LHCN-M2 (cell line): ENCODE results near the gene ZNF598. TPM values are rescaled to one million over a fixed set of nuclear protein-coding genes. Genes with fewer than 3 reads are reported as not detected.
"Not testable (repeated sequence)": the region's sequence is repeated elsewhere in the genome, so short reads cannot be mapped to it uniquely, and the experiment has no call there.

Experiments used
- DNase-seq: peaks from one replicate; pipeline ENCODE4 v3.0.0-alpha.2; 2012; ENCODE audit warnings: low read depth
- total RNA-seq: library from RNA; depleted of rRNA; stranded (reverse); fragments of >200 nt; gene quantifications from 2 replicates; pipeline ENCODE4 v1.2.3, GENCODE V29; 2014; rRNA removed

ZNF598 gene
- total RNA-seq, 1 experiment from 2014 or later: 37.2 TPM

- DNase-seq: peak; percentile 62
These were observed 48.7 kb downstream of the ZNF598 start for GRCh38 chr16:1960665-1961630.

- DNase-seq: peak; percentile 88
These were observed 50.2 kb downstream of the ZNF598 start, which contains the start of gene NDUFB10 for GRCh38 chr16:1959269-1960039. TSS of gene NDUFB10 (plus strand) at chr16:1959538. CDS start at chr16:1959625, 87 bp downstream.

- no peak for DNase-seq
These were observed 50.8 kb downstream of the ZNF598 start for GRCh38 chr16:1958715-1959268.

DNA sequence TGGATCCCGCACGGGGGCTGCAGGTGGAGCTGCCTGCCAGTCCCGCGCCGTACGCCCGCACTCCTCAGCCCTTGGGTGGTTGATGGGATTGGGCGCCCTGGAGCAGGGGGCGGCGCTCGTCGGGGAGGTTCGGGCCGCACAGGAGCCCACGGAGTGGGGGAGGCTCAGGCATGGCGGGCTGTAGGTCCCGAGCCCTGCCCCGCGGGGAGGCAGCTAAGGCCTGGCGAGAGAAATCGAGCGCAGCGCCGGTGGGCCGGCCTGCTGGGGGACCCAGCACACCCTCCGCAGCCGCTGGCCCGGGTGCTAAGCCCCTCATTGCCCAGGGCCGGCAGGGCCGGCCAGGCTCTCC, 51.5 kb downstream of the ZNF598 start:
- DNase-seq: not testable (repeated sequence)

GRCh38 chr16:1957434-1958142, 52.0 kb downstream of the ZNF598 start:
- not testable (repeated sequence) for DNase-seq

DNA sequence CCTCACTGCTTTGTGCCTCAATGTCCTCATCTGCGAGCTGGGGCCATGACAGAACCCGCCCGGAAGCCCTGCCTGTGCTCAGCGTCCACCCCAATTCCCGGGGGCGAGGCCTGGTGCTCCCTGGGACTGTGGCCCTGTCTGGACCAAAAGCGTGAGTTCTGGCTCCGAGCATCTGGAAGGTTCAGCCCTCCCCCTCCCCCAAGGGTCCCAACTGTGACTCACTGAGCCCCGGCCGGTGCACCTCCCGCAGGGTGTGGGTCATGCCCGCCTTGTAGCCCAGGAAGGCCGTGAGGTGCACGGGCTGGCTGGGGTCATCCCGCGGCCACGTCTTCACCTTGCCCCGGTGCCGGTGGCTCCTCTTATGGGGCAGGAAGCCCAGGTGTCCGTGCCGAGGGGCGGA, 55.9 kb downstream of the ZNF598 start:
- no peak for DNase-seq

DNA sequence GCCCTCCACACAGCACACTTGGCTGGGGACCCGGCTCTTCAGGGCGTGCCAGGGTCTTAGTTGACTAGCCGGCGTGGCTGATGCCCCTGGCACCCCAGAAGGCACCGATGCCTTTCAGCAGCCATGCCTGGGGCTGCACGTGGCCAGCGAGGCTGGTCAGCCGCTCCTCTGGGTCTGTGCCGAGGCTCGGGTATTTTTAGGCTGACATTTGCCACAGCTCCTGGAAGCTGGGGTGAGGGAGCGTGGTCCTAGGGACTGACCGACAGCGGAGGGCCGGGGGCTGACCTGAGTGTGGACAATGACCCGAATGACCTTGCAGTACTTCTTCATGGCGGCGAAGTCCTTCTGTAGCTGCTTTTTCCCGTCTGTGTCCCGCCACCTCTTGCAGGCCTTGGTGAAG, 59.1 kb downstream of the ZNF598 start:
- DNase-seq: no peak

DNA sequence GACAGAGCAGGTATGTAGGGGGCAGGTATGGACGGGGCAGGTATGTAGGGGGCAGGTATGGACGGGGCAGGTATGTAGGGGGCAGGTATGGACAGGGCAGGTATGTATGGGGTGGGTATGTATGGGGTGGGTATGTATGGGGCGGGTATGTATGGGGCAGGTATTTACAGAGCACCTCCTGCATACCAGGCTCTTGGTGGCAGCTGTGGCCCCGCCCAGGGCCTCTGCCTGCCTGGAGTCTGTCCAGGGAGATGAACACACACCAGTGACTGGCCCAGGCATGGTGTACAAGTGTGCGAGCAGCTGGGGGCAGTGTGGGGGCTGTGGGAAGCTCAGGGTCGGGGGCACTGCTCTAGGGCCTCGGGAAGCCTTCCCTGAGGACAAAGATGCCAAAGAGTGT, 59.6 kb downstream of the ZNF598 start:
- DNase-seq: no peak

GRCh38 chr16:1949507-1949906, 60.1 kb downstream of the ZNF598 start:
- no peak for DNase-seq

Other genes with a start within 250 kb of the ZNF598 start
- 50.9 and 53.5 TPM in 2 replicates for gene NME3, start 238.3 kb downstream of the ZNF598 start, total RNA-seq
- 13.7 and 17.4 TPM in 2 replicates for gene EME2, start 237.0 kb downstream of the ZNF598 start, total RNA-seq
- 132 and 155 TPM in 2 replicates for gene MRPS34, start 236.7 kb downstream of the ZNF598 start, total RNA-seq
- gene SPSB3, start 227.2 kb downstream of the ZNF598 start, total RNA-seq: 24.2 and 27.2 TPM in 2 replicates
- gene NUBP2, start 226.9 kb downstream of the ZNF598 start, total RNA-seq: 145 and 213 TPM in 2 replicates
- not detected in 2 replicates for gene IGFALS, start 216.1 kb downstream of the ZNF598 start, total RNA-seq
- 35.4 and 45.2 TPM in 2 replicates for gene HAGH, start 183.0 kb downstream of the ZNF598 start, total RNA-seq
- 58.8 and 64.9 TPM in 2 replicates for gene FAHD1, start 182.6 kb downstream of the ZNF598 start, total RNA-seq
- not detected in 2 replicates for gene MEIOB, start 137.7 kb downstream of the ZNF598 start, total RNA-seq
- gene HS3ST6, start 91.4 kb downstream of the ZNF598 start, total RNA-seq: not detected in 2 replicates
- 14.2 and 14.4 TPM in 2 replicates for gene MSRB1, start 66.6 kb downstream of the ZNF598 start, total RNA-seq
- gene RPL3L, start 55.1 kb downstream of the ZNF598 start, total RNA-seq: not detected in 2 replicates
- gene NDUFB10, start 50.3 kb downstream of the ZNF598 start, total RNA-seq: 244 and 288 TPM in 2 replicates
- gene RPS2, start 45.0 kb downstream of the ZNF598 start, total RNA-seq: 2,551 and 2,646 TPM in 2 replicates
- not detected in 2 replicates for gene RNF151, start 43.0 kb downstream of the ZNF598 start, total RNA-seq
- gene TBL3, start 37.8 kb downstream of the ZNF598 start, total RNA-seq: 52.1 and 85.4 TPM in 2 replicates
- gene NOXO1, start 28.4 kb downstream of the ZNF598 start, total RNA-seq: 0.23 and 1.3 TPM in 2 replicates
- gene GFER, start 25.6 kb downstream of the ZNF598 start, total RNA-seq: 26.0 and 30.5 TPM in 2 replicates
- 1.1 and 1.6 TPM in 2 replicates for gene SYNGR3, start 19.9 kb downstream of the ZNF598 start, total RNA-seq
- 1.3 TPM in 2 replicates for gene NPW, start 10.0 kb upstream of the ZNF598 start, total RNA-seq
- gene NHERF2, start 17.1 kb upstream of the ZNF598 start, total RNA-seq: 5.5 and 7.3 TPM in 2 replicates
- gene NTHL1, start 38.0 kb upstream of the ZNF598 start, total RNA-seq: 25.5 and 29.0 TPM in 2 replicates
- 49.8 and 52.2 TPM in 2 replicates for gene TSC2, start 38.2 kb upstream of the ZNF598 start, total RNA-seq
- gene PKD1, start 126.1 kb upstream of the ZNF598 start, total RNA-seq: 83.5 and 99.2 TPM in 2 replicates
- gene RAB26, start 138.8 kb upstream of the ZNF598 start, total RNA-seq: 1.6 and 2.0 TPM in 2 replicates
- 125 and 134 TPM in 2 replicates for gene TRAF7, start 146.0 kb upstream of the ZNF598 start, total RNA-seq
- gene CASKIN1, start 186.8 kb upstream of the ZNF598 start, total RNA-seq: 0.06 and 0.29 TPM in 2 replicates
- 27.3 and 38.1 TPM in 2 replicates for gene MLST8, start 195.6 kb upstream of the ZNF598 start, total RNA-seq
- 4.4 and 6.2 TPM in 2 replicates for gene BRICD5, start 201.0 kb upstream of the ZNF598 start, total RNA-seq
- 34.9 and 36.9 TPM in 2 replicates for gene PGP, start 205.0 kb upstream of the ZNF598 start, total RNA-seq
- 33.5 and 34.0 TPM in 2 replicates for gene E4F1, start 213.8 kb upstream of the ZNF598 start, total RNA-seq
- 1.4 and 2.2 TPM in 2 replicates for gene DNASE1L2, start 226.6 kb upstream of the ZNF598 start, total RNA-seq
- 30.9 and 44.5 TPM in 2 replicates for gene ECI1, start 241.8 kb upstream of the ZNF598 start, total RNA-seq